EH (cell line): ENCODE measurements around the gene STARD3NL.
"Not testable (repeated sequence)": the region's sequence is repeated elsewhere in the genome, so short reads cannot be mapped to it uniquely, and the experiment has no call there.

Experiments used
- DNase-seq: peaks from one replicate; pipeline ENCODE4 v3.0.0-alpha.2; 2015; ENCODE audit warnings: low read depth

Gene STARD3NL, protein sequence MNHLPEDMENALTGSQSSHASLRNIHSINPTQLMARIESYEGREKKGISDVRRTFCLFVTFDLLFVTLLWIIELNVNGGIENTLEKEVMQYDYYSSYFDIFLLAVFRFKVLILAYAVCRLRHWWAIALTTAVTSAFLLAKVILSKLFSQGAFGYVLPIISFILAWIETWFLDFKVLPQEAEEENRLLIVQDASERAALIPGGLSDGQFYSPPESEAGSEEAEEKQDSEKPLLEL

DNA sequence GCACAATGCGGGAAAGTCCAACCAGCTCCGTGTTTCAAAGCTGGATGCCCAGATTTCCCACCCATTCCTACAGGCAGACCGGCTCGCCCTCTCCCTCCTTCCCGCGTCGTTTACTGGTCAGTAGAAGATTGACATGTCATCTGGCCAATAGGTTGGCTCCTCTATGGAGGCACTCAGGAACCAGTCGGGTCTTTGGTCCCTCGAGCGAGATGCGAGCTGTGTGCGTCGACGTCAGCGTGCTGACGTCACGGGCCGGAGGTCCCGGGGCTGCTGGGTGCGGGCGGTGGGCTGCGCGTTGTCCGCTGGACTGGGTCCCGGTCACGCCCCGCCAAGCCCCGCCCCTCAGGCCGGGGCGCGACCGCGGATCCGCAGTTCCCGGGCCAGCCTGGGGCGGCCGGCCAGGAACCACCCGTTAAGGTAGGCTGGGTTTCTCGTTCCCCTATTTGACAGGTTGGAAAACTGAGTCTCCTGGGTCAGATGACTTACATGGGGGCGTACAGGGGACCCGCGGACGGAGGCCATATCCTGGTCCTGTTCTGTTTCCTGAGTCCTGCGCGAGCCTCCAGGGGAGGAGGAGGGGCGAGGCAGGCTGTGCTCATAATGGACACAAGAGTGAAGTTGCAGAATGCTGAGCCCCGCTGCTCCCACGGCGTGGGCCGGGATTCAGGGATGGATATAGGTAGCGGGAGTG lies at the start of gene STARD3NL:
TSS of gene STARD3NL (plus strand) at position 242 of the 691 bp plus-strand sequence. CDS start 29,260 bp downstream, outside the sequence.
- peak; percentile 100 for DNase-seq

DNA sequence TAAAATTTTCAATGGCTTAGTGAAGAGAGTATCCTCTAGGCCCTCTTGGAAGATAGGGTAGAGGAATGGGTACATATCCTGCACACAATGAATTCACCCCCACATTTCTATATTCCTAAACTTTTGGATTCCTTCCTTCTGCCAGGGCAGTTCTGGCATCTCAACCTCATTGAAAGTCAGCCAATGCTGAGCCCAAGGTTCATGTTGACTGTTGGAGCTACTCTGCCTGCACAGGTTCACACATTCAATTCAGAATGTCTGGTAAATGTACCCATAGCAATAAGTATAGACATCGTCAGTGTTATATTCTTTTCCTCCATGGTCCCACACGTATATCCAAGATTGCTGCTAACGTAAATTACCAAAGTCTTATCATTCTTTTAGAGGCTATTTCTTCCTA lies 48.9 kb upstream of the STARD3NL start:
- no peak for DNase-seq

DNA sequence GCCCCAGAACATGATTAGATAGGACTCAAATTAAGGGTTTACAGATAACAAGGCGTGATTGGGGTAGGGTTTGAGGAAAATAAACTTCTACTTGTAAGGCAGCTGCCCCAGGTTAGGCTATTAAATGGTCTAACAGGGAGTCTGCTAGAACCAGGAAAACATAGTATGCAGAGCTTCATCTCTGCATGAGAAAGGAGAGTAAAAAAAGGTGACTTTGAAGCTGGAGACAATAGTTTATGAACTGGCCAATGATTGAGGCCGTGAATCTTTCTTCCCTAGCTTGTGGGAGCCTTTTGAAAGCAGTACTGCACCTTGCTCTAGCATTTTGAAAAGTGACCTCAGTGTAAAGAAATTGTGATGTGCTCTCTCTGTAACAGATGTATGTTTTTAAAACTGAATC lies 48.5 kb upstream of the STARD3NL start:
- DNase-seq = no peak

DNA sequence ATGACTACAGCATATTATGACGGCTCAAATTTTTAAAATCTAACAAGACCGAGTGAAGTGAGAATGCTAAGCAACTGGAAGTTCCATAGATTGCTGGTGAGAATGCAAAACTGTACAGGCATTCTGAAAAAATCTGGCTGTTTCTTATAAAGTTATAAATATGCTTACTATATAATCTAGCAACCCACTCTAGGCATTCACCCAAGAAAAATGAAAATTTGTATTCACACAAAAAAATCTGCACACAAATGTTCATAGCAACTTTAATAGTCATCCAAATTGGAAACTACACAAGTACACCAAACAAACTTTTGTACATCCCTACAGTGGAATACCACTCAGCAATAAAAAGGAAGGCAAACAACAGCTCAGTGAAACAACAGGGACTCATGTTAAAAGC lies 39.9 kb upstream of the STARD3NL start:
- DNase-seq = no peak

DNA sequence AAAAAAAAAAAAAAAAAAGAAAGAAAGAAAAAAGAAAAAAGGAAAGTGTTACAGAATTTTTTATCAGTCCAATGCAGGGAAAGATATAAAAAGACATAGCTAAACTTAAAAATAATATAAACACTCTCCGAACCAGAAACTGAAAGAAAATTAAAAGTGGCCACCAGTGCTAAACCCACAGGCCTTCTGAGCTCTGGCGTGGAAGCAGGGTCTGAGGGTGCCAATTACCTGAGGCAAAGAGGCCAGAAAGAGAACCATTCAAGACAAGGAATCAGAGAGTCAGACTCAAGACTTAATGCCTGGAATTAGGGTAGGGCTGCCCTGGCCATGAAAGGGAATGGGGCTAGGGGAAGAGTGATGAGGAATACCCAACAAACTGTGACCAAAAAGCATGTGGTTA lies 36.9 kb upstream of the STARD3NL start:
- DNase-seq = no peak

DNA sequence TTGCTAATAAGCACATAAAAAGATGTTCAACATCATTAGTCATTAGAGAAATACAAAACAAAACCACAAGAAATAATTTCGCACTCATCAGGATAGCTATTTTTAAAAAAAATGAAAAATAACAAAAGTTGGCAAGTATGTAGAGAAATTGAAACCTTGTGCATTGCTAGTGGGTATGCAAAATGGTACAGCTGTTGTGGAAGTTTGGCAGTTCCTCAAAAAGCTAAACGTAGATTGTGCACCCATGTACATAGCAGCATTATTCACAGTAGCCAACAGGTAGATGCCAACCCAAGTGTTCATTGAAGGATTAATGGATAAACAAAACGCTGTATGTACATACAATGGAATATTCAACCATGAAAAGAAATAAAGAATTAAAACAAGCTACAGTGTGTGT lies 35.3 kb upstream of the STARD3NL start:
- DNase-seq = no peak

DNA sequence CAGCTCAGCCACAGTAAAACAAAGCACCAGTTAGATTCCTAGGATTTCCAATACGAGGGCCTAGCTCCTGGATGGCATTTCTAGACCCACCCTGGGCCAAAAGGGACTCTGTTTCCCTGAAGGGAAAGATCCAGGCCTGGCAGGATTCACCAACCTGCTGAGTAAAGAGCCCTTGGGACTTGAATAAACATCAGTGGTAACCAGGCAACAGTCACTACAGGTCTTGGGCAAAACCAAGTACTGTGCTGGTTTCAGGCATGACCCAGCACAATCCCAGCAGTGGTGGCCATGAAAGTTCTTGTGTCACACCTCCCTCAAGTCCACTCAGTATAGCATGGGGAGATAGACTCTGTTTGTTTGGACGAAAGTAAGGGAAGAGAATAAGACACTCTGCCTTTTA lies 31.0 kb upstream of the STARD3NL start:
- no peak for DNase-seq

DNA sequence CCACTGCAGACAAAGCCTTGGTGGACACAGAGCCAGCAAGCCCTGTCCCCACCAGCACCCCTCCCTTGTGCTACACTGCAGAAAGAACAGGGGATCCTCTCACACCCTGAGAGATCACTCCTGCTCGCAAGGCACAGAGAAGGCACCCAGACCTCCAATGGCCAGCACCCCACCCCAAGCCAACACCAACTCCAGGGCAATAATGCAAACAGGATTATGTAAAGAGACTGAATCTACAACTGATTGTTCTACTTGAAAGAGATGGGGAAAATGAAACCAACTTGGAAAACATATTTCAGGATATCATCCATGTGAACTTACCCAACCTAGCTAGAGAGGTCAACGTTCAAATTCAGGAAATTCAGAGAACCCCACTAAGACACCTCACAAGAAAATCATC lies 26.5 kb upstream of the STARD3NL start:
- no peak for DNase-seq

DNA sequence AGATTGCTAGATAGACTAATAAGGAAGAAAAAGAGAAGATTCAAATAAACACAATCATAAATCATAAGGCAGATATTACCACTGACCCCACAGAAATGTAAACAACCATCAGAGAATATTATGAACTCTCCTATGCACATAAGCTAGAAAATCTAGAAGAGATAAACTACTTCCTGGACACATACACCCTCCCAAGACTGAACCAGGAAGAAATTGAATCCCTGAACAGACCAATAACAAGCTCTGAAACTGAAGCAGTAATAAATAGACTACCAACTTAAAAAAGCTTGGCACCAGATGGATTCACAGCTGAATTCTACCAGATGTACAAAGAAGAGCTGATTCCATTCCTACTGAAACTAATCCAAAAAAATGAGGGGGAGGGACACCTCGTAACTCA lies 24.5 kb upstream of the STARD3NL start:
- no peak for DNase-seq

DNA sequence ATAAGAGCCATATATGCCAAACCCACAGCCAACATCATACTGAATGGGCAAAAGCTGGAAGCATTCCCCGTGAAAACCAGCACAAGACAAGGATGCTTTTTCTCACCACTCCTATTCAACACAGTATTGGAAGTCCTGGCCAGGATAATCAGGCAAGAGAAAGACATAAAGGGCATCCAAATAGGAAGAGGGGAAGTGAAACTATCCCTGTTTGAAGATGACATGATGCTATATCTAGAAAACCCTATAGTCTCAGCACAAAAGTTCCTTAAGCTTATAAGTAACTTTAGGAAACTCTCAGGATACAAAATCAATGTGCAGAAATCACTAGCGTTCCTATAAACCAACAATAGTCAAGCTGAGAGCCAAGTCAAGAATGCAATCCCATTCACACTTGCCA lies 23.8 kb upstream of the STARD3NL start:
- no peak for DNase-seq

DNA sequence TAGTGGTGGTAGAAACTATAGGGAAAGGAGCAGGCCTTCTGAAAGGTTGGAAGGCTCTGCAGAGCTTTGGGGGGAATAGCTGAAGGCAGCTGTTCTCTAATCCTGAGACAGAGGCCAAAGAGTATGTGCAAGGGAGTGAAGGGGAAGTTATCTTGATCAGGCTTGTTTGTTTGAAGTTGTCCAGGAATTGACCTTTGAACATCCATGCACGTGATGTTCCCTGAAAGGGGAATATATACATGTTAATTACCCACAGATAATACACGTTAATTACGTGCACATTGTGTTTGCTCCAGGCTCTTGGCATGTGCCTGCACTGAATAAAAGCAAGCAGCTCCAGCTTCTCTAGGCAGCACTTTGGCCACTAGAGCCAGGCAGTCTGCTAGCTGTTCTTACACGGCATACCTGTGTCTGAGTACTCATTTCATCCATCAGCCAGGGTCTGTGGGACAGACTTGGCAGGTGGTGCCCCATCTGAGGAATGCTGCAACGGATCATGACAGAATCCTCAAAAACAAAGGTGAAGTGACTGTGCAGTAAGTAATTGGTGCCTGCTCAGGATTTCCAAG lies 18.0 kb upstream of the STARD3NL start:
- DNase-seq = no peak

DNA sequence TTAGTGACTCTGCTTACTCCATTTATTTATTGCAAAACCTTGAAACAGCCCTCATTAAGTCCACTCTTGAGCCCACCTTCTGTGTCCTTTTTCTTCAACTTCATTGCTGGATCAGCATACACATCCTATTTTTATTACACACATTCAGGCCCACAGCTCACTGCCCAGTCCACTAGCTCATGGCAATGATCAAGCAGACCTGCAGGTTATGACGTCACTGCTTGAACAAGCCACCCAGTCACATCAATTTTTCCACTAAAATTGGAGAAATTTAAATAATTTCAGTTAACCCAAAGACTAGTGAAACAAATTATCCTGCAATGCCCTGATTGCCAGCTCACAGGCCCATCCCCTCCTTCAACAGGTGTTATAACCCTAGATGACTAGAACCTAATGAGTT lies 16.0 kb upstream of the STARD3NL start:
- DNase-seq = no peak

DNA sequence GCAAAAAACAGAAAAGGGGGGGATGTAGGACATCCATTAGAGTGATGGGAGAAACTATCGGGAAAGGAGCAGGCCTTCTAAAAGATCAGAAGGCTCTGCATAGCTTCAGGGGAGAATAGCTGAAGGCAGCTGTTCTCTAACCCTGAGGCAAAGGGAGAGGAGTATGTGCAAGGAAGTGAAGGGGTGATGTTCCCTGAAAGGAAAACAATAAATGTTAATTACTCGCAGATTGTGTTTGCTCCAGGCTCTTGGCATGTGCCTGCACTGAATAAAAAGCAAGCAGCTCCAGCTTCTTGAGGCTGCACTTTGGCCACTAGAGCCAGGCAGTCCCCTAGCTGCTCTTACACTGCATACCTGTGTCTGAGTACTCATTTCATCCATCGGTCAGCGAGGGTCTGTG lies 14.4 kb upstream of the STARD3NL start:
- peak; percentile 8 for DNase-seq

DNA sequence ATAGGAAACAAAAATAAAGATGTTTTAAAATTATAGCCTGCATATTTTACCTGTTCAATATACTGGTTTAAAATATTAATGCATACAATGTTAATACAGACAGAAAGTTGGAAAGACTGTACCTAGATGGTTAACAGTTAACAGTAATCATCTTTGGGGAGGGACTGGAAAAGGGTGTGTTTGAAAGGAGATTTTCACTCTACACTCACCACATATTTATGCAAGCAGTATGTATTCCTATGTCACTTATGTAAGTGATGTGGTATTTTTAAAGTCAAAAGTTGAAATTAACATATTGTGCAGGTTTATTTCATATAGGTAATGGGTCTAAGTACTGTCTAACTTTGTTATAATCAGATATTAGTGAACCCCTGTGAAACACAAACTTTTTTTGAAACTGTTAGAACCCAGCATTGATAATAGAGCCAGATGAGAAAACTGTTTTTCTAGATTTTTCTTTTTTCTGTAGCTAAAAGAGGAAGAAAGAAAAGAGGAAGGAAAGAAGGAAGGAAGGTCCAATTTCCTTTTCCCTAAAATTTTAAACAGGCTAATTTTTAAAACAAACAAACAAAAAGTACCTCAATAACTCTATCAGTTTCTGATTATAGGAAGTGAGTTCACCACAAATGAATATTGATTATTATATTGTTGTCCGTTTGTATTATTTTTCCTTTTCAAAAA lies 9.0 kb upstream of the STARD3NL start:
- DNase-seq = no peak

DNA sequence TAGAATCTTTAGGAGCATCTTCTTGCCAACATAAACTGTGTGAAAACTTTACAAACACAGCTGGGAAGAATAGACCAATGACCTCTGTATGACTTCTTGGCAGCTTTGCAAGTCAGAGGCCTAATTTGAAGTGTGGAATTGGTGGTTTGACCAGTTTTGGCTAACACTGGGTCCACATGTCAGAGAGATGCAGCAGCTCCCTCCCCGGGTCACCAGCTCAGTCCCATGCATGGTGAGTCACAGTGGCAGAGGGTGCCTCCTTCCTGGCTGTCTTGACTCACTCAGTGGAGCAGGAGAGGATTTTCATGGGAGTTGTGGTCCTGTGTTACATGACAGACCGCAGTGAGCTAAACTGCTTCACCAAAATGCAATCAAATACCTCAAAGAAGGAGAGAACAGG lies 8.2 kb upstream of the STARD3NL start:
- peak; percentile 85 for DNase-seq

DNA sequence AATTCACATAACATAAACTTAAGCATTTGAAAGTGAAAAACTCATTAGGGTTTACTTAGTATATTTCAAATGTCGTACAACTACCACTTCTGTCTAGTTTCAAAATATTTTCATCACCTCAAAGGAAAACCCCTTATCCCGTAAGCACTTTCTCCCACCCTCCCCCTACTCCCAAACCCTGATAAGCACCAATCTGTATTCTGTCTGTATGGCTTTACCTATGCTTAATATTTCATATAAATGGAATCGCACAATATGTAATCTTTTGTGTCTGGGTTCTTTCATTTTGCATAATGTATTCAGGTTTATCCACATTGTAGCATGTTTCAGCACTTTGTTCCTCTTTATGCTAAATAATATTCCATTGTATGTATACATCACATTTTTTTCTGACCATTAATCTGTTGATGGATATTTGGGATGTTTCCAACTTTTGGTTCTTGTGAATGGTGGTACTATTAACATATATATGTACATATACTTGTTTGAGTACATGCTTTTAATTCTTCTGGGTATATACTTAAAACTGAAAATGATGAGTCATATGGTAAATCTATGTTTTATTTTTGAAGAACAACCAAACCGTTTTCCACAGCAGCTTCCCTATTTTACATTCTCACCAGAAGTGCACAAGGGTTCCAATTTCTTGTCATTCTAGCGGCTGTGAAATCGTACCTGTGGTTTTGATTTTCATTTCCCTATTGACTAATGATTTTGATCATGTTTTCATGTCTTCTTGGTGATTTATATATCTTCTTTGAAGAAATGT lies 6.2 kb upstream of the STARD3NL start:
- no peak for DNase-seq

DNA sequence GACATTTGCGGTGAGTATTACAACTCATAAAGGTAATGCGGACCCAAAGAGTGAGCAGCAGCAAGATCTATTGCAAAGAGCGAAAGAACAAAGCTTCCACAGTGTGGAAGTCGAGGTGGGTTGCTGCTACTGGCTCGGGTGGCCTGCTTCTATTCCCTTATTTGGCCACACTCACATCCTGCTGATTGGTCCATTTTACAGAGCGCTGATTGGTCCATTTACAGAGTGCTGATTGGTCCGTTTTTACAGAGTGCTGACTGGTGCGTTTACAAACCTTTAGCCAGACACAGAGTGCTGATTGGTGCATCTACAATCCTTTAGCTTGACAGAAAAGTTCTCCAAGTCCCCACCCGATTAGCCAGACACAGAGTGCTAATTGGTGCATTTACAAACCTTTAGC lies 2.5 kb upstream of the STARD3NL start:
- not testable (repeated sequence) for DNase-seq

DNA sequence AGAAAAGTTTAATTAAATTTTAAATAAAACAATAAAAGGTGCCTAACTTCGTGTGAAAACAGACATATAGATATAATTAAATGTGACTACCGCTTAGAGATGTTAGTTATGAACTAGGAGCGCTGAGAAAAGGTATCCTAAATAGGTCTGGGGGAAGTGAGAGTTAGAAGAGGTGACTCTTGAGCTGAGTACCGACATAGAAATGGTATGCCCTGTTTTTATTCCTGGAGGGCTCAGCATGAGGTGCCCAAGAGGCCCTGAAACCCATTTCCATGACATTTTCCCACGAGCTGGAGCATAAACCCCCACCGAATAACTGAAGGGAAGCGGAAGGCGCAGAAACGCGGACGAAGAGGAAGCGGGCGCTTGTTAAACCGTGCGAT lies 433 bp upstream of the STARD3NL start:
- no peak for DNase-seq

DNA sequence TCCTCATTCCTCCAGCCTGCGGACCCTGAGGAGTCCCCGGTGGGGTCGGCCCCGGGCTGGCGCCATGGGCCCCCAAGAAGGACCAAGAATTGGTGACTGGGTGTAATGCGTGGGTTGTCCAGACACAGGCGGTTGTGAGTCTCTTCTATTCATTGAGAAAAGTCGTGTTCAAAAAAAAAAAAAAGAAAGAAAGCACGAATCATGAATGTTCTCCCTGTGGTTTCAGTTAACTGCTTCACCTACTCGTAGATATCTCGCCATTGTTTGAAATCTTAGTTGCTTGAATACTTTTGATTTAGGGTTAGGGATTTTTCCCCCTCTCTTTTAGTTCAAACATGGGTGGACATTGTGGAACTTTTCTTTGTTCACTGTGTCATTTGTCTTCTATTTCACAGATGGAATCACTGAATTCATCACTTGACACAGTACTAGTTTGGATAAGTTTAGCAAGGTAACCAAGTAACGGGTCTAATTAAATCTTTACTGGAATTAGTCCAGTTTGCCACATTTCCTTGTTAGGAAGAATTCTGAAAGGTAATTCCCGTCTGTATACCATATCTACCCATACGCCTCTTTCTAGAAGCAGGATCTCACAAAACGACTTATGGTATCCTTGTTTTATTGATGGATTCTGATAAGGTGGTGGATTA lies 775 bp downstream of the STARD3NL start:
- DNase-seq = no peak

DNA sequence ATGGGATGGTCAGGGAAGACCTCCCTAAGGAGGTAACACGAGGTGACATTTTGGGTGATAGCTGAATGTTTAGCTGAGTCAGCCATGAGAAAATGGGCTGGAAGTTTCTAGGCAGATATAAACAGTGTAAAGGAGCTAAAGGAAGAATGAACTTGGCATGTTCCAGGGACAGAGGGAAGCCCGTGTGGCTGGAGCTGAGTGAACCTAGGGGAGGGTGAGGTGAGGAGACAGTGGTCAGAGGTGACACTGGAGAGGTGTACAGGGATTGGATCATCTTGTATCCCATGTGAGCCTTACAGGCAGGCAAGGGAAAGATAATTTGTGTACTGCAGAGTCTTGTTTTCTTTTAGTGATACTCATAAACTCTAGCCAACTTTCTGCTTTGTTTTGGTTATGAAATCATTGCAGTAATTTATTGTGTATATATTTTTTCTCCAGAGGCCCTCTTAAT lies 1.8 kb downstream of the STARD3NL start:
- no peak for DNase-seq

DNA sequence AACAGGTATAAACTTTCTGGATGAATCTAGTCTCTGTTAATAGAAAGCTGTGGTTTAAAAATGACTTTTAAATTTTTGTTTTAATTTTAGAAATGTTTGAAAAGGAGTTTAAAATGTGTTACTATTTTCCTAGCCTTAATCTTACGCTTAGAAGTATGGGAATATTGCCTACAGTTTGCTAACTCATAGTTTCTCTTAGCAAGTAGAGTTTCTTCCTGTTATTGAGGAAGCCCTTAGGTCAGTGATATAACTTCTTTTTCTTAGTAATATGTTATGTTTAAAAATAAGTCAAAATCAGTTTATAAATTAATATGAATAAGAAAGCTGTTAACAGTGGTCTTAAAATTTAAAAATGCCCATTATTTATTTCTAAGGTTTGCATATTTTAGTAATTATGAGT lies 3.1 kb downstream of the STARD3NL start:
- no peak for DNase-seq

DNA sequence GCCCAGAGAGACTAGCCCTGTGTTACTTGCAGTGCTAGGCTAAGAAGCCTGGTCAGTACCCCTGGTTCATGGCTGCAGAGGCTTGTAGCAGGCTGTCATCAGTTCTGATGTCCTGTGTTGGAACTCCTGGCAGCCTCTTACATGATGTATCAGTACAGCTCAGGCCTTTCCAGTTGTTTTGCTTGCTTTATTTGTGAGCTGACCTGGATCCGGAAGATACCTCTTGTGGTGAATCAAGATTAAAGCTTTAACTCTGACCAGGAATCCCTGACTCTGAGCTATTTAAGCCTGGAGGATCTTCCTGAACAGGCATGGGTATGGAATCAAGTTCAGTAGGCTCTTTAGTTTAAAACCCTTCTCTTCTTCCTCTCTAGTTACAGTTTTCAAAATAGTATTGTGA lies 4.4 kb downstream of the STARD3NL start:
- DNase-seq = no peak
